Measurements from ENCODE around the gene PHF2.

Gene PHF2

GRCh38 chr9:93597142-93597706 lies 20.8 kb downstream of the PHF2 start:
- H3K4me2 ChIP-seq (ENCODE audit: low read length): no peak overlapping the region
- H3K9ac ChIP-seq: no peak overlapping the region
- no peak overlapping the region for H3K4me3 ChIP-seq (ENCODE audit: low read depth, low read length)
- H3K79me2 ChIP-seq: peaks cover 53% of the 10 kb centered on the region
- H3K4me1 ChIP-seq: no peaks in the 10 kb centered on the region
- H3K27me3 ChIP-seq (ENCODE audit: control insufficient read depth, insufficient read depth, low read length): no peaks in the 10 kb centered on the region
- H2AFZ ChIP-seq: no peak overlapping the region
- no peaks in the 10 kb centered on the region for H3K9me3 ChIP-seq (ENCODE audit: control insufficient read depth, low read length)
- H3K27ac ChIP-seq: no peak overlapping the region
- TF ChIP-seq, protein P1, sequence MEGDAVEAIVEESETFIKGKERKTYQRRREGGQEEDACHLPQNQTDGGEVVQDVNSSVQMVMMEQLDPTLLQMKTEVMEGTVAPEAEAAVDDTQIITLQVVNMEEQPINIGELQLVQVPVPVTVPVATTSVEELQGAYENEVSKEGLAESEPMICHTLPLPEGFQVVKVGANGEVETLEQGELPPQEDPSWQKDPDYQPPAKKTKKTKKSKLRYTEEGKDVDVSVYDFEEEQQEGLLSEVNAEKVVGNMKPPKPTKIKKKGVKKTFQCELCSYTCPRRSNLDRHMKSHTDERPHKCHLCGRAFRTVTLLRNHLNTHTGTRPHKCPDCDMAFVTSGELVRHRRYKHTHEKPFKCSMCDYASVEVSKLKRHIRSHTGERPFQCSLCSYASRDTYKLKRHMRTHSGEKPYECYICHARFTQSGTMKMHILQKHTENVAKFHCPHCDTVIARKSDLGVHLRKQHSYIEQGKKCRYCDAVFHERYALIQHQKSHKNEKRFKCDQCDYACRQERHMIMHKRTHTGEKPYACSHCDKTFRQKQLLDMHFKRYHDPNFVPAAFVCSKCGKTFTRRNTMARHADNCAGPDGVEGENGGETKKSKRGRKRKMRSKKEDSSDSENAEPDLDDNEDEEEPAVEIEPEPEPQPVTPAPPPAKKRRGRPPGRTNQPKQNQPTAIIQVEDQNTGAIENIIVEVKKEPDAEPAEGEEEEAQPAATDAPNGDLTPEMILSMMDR (IDR thresholded peaks at IDR 0.05): no peak
- H3K36me3 ChIP-seq (ENCODE audit: control insufficient read depth, insufficient read depth, low read length): no peaks in the 10 kb centered on the region

DNA sequence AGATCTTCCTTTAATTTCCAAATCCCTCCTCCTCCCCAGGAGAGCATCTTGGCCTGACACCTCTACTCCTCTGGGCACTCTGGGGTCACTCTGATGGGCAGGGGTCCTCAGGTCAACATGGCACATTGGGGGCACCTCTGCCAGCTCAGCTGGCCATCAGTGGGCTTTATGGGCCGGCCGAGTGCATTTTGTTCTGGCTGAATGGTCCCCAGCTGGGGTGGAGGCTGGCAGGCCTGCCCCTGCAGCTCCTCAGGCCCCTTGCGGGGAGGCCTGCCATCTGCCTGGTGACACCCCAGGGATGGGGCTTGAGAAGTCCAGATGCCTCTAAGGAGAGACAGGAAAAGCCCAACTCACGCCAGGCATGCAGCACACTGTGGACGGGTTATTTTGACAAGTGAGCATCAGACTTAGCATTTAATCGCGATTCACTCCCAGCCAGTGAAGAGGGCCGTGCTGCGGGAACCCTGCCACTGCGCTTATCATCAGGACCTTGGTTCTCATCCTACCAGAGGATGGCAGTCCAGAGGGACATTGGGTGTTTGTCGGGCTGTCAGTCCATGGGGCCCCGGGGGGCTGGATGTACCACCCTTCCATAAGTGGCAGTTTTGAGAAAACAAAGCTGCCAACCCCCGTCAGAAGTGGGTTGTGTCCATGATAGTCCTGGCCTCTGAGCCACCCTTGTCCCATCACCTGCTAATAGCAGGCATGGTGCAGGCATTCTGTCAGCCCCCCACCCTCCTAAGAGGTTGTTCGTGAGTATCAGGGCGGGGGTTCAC lies 21.7 kb downstream of the PHF2 start:
- Histone ChIP-seq H3K9ac (no peak overlapping the region), H2AFZ (no peak overlapping the region), H3K9me3 (ENCODE audit: control insufficient read depth, low read length) (no peaks in the 10 kb centered on the region), H3K4me2 (ENCODE audit: low read length) (no peak overlapping the region), H3K36me3 (ENCODE audit: control insufficient read depth, insufficient read depth, low read length) (no peaks in the 10 kb centered on the region), H3K4me3 (ENCODE audit: low read depth, low read length) (no peak overlapping the region), H3K4me1 (no peaks in the 10 kb centered on the region), H3K79me2 (peaks cover 59% of the 10 kb centered on the region), H3K27ac (no peak overlapping the region), H3K27me3 (ENCODE audit: control insufficient read depth, insufficient read depth, low read length) (no peaks in the 10 kb centered on the region)
- TF ChIP-seq, protein P1 (IDR thresholded peaks at IDR 0.05): no peak

GRCh38 chr9:93598647-93599241 lies 22.4 kb downstream of the PHF2 start:
- no peaks in the 10 kb centered on the region for H3K9me3 ChIP-seq (ENCODE audit: control insufficient read depth, low read length)
- H3K27ac ChIP-seq: no peak overlapping the region
- H3K4me1 ChIP-seq: no peaks in the 10 kb centered on the region
- H3K27me3 ChIP-seq (ENCODE audit: control insufficient read depth, insufficient read depth, low read length): no peaks in the 10 kb centered on the region
- peaks cover 60% of the 10 kb centered on the region for H3K79me2 ChIP-seq
- H3K36me3 ChIP-seq (ENCODE audit: control insufficient read depth, insufficient read depth, low read length): no peaks in the 10 kb centered on the region
- no peak overlapping the region for H2AFZ ChIP-seq
- TF ChIP-seq, protein P1 (IDR thresholded peaks at IDR 0.05): no peak
- H3K4me3 ChIP-seq (ENCODE audit: low read depth, low read length): no peak overlapping the region
- no peak overlapping the region for H3K4me2 ChIP-seq (ENCODE audit: low read length)
- H3K9ac ChIP-seq: no peak overlapping the region

- TF ChIP-seq, protein P1 (IDR thresholded peaks at IDR 0.05): no peak
- peaks cover 60% of the 10 kb centered on the region for H3K79me2 ChIP-seq
- no peak overlapping the region for H3K4me2 ChIP-seq (ENCODE audit: low read length)
- no peaks in the 10 kb centered on the region for H3K9me3 ChIP-seq (ENCODE audit: control insufficient read depth, low read length)
- no peaks in the 10 kb centered on the region for H3K36me3 ChIP-seq (ENCODE audit: control insufficient read depth, insufficient read depth, low read length)
- H3K27ac ChIP-seq: no peak overlapping the region
- no peaks in the 10 kb centered on the region for H3K27me3 ChIP-seq (ENCODE audit: control insufficient read depth, insufficient read depth, low read length)
- H3K4me1 ChIP-seq: no peaks in the 10 kb centered on the region
- no peak overlapping the region for H2AFZ ChIP-seq
- no peak overlapping the region for H3K9ac ChIP-seq
- H3K4me3 ChIP-seq (ENCODE audit: low read depth, low read length): no peak overlapping the region
These were observed 23.4 kb downstream of the PHF2 start for GRCh38 chr9:93599571-93600403.
